Measurements from ENCODE around the gene NIBAN1. TPM values are rescaled to one million over a fixed set of nuclear protein-coding genes. Genes with fewer than 3 reads are reported as not detected.

Gene NIBAN1
- total and polyA plus RNA-seq, 2 of the 8 experiments (the other 6 are each of a cell fraction or from before 2014, with no cell fraction given): 5.7 to 15.2 TPM

GRCh38 chr1:184965944-184966860 lies 8.1 kb downstream of the NIBAN1 start (continued):
- no peak for TF ChIP-seq KDM1A (IDR thresholded peaks at IDR 0.05; ENCODE audit: borderline replicate concordance, low read length)
- TF ChIP-seq MAFK (IDR thresholded peaks at IDR 0.05; ENCODE audit: low read depth, low read length): no peak
- no peak for TF ChIP-seq CHD1 (IDR thresholded peaks at IDR 0.05; ENCODE audit: low read depth, low read length)
- TF ChIP-seq RNF2 (IDR thresholded peaks at IDR 0.05; ENCODE audit: borderline replicate concordance, low read depth, low read length, missing control alignments, poor library complexity, severe bottlenecking): no peak
- no peak for TF ChIP-seq ATF3 (IDR thresholded peaks at IDR 0.05; ENCODE audit: insufficient read depth, low read depth, low read length)
- TF ChIP-seq YY1 (IDR thresholded peaks at IDR 0.05; ENCODE audit: low read depth, low read length): no peak
- no peak for TF ChIP-seq CTBP2 (IDR thresholded peaks at IDR 0.05; ENCODE audit: borderline replicate concordance, insufficient read depth, insufficient read length, low read length)
